Testis (tissue), 3 donors: ENCODE results near the gene CEP131. TPM values are rescaled to one million over a fixed set of nuclear protein-coding genes. Genes with fewer than 3 reads are reported as not detected.

ENCODE experiments used
- DNase-seq: peaks from one replicate; pipeline ENCODE4 v3.0.0-alpha.2; 2019
- H3K27ac ChIP-seq, 2 donors: fragments of 200-600 bp; sonication (generic); one replicate each; pipeline ENCODE4 v1.5.1; 2019
- H3K27me3 ChIP-seq: fragments of 200-600 bp; sonication (generic); one replicate; pipeline ENCODE4 v1.5.1; 2019
- H3K36me3 ChIP-seq: fragments of 200-600 bp; sonication (generic); one replicate; pipeline ENCODE4 v1.5.1; 2017; ENCODE audit warnings: low read depth; ENCODE audit errors: missing control alignments
- H3K4me1 ChIP-seq: fragments of 200-600 bp; sonication (generic); one replicate; pipeline ENCODE4 v1.5.1; 2019
- H3K4me3 ChIP-seq, 2 donors: fragments of 200-600 bp; sonication (generic); one replicate each; pipeline ENCODE4 v1.5.1; 2017 to 2019
- H3K9me3 ChIP-seq: fragments of 200-600 bp; sonication (generic); one replicate; pipeline ENCODE4 v1.5.1; 2017
- CTCF ChIP-seq, 3 experiments: fragments of 450-650 bp in 2 of 3; fragments of 200-600 bp in 1 of 3; sonication (generic) in 1 of 3; IDR thresholded peaks; one replicate each; pipeline ENCODE4 v1.5.1; 2016 to 2019; ENCODE audit warnings: antibody characterized with exemption in 3 of 3, mild to moderate bottlenecking in 2 of 3, moderate library complexity in 1 of 3
- POLR2A ChIP-seq: fragments of 450-650 bp; IDR thresholded peaks from one replicate; pipeline ENCODE4 v1.6.1; 2017; ENCODE audit warnings: antibody characterized with exemption, mild to moderate bottlenecking, moderate library complexity
- WGBS, 2 donors: methylation state at CpG; one replicate each; pipeline ENCODE4 v1.1.5; 2018; 5-methylcytosine and 5-hydroxymethylcytosine counted together
- intact Hi-C: fragments of 100-400 bp; cut with DNase I; formaldehyde crosslinking; loops from one replicate; pipeline ENCODE4 v1.15.1; 2023; ENCODE audit warnings: low total_unique reads
- polyA plus RNA-seq: library from polyadenylated mRNA; stranded (reverse); fragments of 350-450 nt; fragmentation: Illumina TruSeq; extraction: RNeasy Lipid Tissue Mini Kit (QIAGEN cat#74804); gene quantifications from one replicate; pipeline ENCODE4 v1.2.3, GENCODE V29; 2014; ENCODE audit warnings: low read depth, low replicate concordance; ENCODE audit not compliant: insufficient read depth
- total RNA-seq, 2 donors: library from RNA; depleted of rRNA; stranded (reverse); fragments of >200 nt; gene quantifications; one replicate each; pipeline ENCODE4 v1.2.3, GENCODE V29; 2016

The CEP131 gene
- total and polyA plus RNA-seq, 3 donors from 2014 or later: 28.9 to 48.7 (median 42.9) TPM

GRCh38 chr17:81232616-81233241 lies 10.0 kb upstream of the CEP131 start:
- no peak overlapping the region for H3K27ac ChIP-seq
- H3K9me3 ChIP-seq: no peaks in the 10 kb centered on the region
- WGBS, 2 donors: 97 to 100% methylated on average over 3 to 18 of the region's 19 CpGs
- intact Hi-C loops: no loop called here
- no peak for TF ChIP-seq POLR2A
- TF ChIP-seq CTCF (IDR thresholded peaks at IDR 0.05): no peak
- DNase-seq: no peak
- H3K4me1 ChIP-seq: peaks cover 14% of the 10 kb centered on the region
- H3K4me3 ChIP-seq: no peak overlapping the region
- H3K36me3 ChIP-seq: no peaks in the 10 kb centered on the region
- no peaks in the 10 kb centered on the region for H3K27me3 ChIP-seq

GRCh38 chr17:81231766-81232581 lies 9.2 kb upstream of the CEP131 start:
- WGBS, 2 donors: 89 to 96% methylated on average over 20 to 40 of the region's 43 CpGs
- intact Hi-C loops: no loop called here

DNA sequence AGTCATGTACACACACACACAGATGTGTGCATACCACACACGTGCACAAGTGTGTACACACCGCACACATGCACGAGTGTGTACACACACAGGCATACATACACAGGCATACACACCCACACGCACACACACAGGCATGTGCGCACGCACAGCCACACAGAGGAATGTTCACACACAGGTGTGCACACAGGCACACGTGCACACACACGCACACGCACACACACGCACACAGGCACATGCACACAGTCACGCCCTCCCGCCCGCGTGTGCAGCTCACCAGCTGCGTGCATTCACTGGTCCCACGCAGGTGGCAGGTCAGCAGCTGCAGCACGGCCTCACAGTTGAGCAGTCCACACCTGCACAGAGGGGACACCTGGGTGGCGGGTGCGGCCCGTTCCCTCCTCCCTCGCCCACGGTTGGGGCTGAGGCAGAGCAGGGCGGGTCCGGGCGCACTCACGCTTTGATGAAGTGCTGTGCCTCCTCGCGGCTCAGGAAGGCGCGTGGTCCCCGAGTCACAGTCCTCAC lies 8.4 kb upstream of the CEP131 start:
- TF ChIP-seq CTCF (IDR thresholded peaks at IDR 0.05): no peak
- no peak for TF ChIP-seq POLR2A
- intact Hi-C loops: no loop called here
- Histone ChIP-seq H3K4me1 (peaks cover 8% of the 10 kb centered on the region), H3K27ac (no peak overlapping the region), H3K36me3 (no peaks in the 10 kb centered on the region), H3K4me3 (no peak overlapping the region), H3K27me3 (no peaks in the 10 kb centered on the region), H3K9me3 (no peaks in the 10 kb centered on the region)
- WGBS, 2 donors: 87 to 100% methylated on average over 7 to 31 of the region's 31 CpGs
- no peak for DNase-seq

More at GRCh38 chr17:81231766-81232581, 9.2 kb upstream of the CEP131 start:
- Histone ChIP-seq H3K4me3 (no peak overlapping the region), H3K4me1 (peaks cover 8% of the 10 kb centered on the region), H3K9me3 (no peaks in the 10 kb centered on the region), H3K27me3 (no peaks in the 10 kb centered on the region), H3K27ac (no peak overlapping the region), H3K36me3 (no peaks in the 10 kb centered on the region)
- no peak for DNase-seq
- no peak for TF ChIP-seq POLR2A
- no peak for TF ChIP-seq CTCF (IDR thresholded peaks at IDR 0.05)

DNA sequence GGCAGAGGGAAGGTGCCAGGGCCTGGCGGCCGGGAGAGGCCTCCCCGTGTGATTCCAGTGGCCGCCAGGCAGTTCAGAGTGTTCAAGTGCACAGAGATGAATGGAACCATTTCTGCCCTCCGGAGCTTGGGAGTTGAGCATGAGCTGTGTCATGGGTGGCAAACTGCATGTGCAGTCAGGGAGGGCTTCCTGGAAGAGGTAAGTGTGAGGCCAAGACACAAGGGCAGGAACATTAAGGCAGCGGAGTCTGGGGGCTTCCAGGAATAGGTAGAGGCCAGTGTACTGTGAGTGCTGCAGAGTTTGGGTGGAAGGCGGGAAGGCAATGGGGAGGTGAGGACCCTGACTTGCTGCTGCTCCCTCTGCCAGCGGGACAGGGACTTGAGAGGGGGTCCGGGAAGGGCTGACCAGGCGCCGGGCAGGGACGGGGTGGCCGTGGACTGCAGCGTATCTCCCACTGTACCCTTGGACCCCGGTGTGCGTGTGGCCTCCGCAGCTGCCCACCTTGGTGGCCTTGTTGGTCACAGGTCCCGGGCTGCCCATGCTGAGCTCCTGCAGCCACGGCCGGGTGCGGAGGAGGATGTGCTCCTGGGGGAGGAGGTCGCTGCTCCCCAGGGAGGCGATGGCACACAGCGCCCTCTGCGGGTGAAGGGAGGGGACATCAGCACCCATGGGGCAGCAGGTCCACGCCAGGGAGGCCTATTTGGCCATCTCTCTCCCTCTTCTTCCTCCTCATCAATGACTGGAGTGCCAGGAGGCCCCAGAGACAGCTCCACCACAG lies 7.5 kb upstream of the CEP131 start:
- Histone ChIP-seq H3K27me3 (no peaks in the 10 kb centered on the region), H3K36me3 (no peaks in the 10 kb centered on the region), H3K27ac (no peak overlapping the region), H3K4me1 (peaks cover 8% of the 10 kb centered on the region), H3K9me3 (no peaks in the 10 kb centered on the region), H3K4me3 (no peak overlapping the region)
- WGBS, 2 donors: 92 to 94% methylated on average over 16 to 26 of the region's 26 CpGs
- no peak for DNase-seq
- intact Hi-C loops: no loop called here
- no peak for TF ChIP-seq CTCF (IDR thresholded peaks at IDR 0.05)
- TF ChIP-seq POLR2A: no peak
